GM12874 (cell line): Measurements from ENCODE around the gene SRPK1.

ENCODE experiments used
- CTCF ChIP-seq: IDR thresholded peaks from 2 replicates; pipeline ENCODE4 v1.5.1; 2011; ENCODE audit warnings: low read depth, mild to moderate bottlenecking, control low read depth, low read length, moderate library complexity; ENCODE audit not compliant: insufficient read depth

The SRPK1 gene

GRCh38 chr6:35798706-35799105 lies 122.2 kb downstream of the SRPK1 start:
- TF ChIP-seq CTCF = no peak

DNA sequence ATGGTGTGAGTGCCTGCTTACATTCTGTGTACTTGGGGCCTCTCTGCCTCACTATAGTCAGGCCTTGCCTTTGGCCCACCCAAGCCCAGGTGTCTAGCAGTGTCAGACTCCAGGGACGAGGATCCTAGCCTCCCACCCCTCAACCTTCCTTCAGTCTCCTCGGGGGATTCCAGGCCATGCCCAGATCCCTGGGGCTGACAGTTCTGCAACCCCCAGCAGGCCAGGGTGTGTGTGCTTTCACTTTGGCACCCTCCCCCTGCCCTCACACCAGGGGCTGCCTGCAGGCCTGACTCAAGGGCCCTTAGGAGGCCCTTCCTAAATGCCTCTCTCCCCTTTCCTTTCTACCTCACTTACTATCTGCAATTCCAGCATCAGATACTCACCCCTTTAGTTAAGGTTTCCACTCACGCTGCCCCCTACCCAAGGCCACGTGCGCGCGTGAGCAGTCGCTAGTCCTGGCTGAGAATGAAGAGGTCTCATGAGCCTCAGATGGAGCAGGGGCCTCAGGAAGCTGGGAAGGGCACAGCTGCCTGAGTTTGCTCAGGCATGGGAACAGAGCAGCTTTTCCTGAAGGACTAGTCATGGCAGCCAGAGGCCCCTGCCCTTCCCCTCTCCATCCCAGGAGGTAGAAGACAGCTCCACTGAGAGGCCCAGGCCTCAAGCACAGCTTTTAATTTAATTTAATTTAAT lies 122.9 kb downstream of the SRPK1 start:
- TF ChIP-seq CTCF = no peak

GRCh38 chr6:35796236-35796635 lies 124.7 kb downstream of the SRPK1 start:
- no peak for TF ChIP-seq CTCF

GRCh38 chr6:35795453-35796071 lies 125.3 kb downstream of the SRPK1 start:
- TF ChIP-seq CTCF = no peak

- TF ChIP-seq CTCF = no peak
These were observed 126.1 kb downstream of the SRPK1 start for GRCh38 chr6:35794536-35795452.

- TF ChIP-seq CTCF = no peak
These were observed 130.2 kb downstream of the SRPK1 start for GRCh38 chr6:35790683-35791082.

- no peak for TF ChIP-seq CTCF
These were observed 132.4 kb downstream of the SRPK1 start for GRCh38 chr6:35788423-35788982.
